Measurements from ENCODE around the gene BEX3. TPM values are rescaled to one million over a fixed set of nuclear protein-coding genes. Genes with fewer than 3 reads are reported as not detected.

BEX3 gene
- total and polyA plus RNA-seq, 2 experiments from 2014 or later, result 427 to 714 TPM

DNA sequence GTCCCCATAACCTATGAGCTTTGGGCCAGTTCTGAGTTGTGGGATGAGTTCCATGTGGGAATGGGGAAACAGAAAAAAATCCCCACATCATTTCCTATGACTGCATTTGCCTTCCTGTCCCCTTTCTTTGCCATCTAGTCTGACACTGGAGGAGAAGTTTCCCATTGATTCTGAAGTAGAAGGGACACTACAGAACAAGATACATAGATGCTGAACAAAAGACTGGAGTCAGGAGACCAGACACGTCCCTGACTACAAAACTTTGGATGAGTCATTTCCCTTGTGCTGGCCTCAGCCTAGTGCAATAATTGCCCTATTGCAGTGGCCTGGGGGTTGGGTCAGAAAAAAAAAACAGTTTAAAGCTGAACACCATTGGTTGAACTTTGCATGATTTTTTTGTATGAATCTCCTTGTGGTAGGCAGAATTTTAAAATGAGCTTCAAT, 22.1 kb downstream of the BEX3 start:
- Mint-ChIP-seq H3K27me3 (ENCODE audit: insufficient read depth, low read depth, poor library complexity) (peaks cover 3% of the 10 kb centered on the region), H3K4me3 (no peak overlapping the region), H3K9me3 (no peaks in the 10 kb centered on the region), H3K4me1 (no peaks in the 10 kb centered on the region), H3K27ac (no peak overlapping the region), H3K36me3 (ENCODE audit: low read depth) (no peaks in the 10 kb centered on the region)
- Histone ChIP-seq H3F3A (replicated peaks; ENCODE audit: low read depth) (no peaks in the 10 kb centered on the region), H3K27me3 (ENCODE audit: insufficient read depth) (peaks cover 26% of the 10 kb centered on the region; the same call in 1 of the 2 replicates), H2AFZ (no peak overlapping the region), H4K20me1 (replicated peaks; ENCODE audit: insufficient read depth) (no peaks in the 10 kb centered on the region), H3K27ac (ENCODE audit: low read depth) (no peak overlapping the region), H3K36me3 (ENCODE audit: insufficient read depth) (no peaks in the 10 kb centered on the region), H3K4me1 (ENCODE audit: insufficient read depth) (no peaks in the 10 kb centered on the region), H3K4me3 (no peak overlapping the region), H3K4me2 (no peak overlapping the region), H3K9me2 (ENCODE audit: insufficient read depth) (no peaks in the 10 kb centered on the region), H3K79me2 (replicated peaks; ENCODE audit: insufficient read depth) (no peaks in the 10 kb centered on the region)
- ATAC-seq (no peak), DNase-seq (ENCODE audit: low spot score) (no peak)
- TF ChIP-seq JUNB (IDR thresholded peaks at IDR 0.05; ENCODE audit: unreplicated experiment) (no peak), CREB1 (CRISPR knock-in tag; IDR thresholded peaks at IDR 0.05; ENCODE audit: low read depth) (no peak), ZNF114 (CRISPR knock-in tag; IDR thresholded peaks at IDR 0.05) (no peak), EZH2 (IDR thresholded peaks at IDR 0.05; ENCODE audit: low read depth, unreplicated experiment) (no peak), ZNF331 (CRISPR knock-in tag; IDR thresholded peaks at IDR 0.05; ENCODE audit: low read depth) (no peak), EZH2phosphoT487 (IDR thresholded peaks at IDR 0.05; ENCODE audit: unreplicated experiment) (no peak), NANOG (IDR thresholded peaks at IDR 0.05; ENCODE audit: borderline replicate concordance) (no peak), POLR2AphosphoS5 (IDR thresholded peaks at IDR 0.05; ENCODE audit: low read depth) (no peak), STAT1 (IDR thresholded peaks at IDR 0.05; ENCODE audit: unreplicated experiment) (no peak)
- TF ChIP-seq, protein P1, sequence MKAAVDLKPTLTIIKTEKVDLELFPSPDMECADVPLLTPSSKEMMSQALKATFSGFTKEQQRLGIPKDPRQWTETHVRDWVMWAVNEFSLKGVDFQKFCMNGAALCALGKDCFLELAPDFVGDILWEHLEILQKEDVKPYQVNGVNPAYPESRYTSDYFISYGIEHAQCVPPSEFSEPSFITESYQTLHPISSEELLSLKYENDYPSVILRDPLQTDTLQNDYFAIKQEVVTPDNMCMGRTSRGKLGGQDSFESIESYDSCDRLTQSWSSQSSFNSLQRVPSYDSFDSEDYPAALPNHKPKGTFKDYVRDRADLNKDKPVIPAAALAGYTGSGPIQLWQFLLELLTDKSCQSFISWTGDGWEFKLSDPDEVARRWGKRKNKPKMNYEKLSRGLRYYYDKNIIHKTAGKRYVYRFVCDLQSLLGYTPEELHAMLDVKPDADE (IDR thresholded peaks at IDR 0.05), result no peak
- TF ChIP-seq, protein P2, sequence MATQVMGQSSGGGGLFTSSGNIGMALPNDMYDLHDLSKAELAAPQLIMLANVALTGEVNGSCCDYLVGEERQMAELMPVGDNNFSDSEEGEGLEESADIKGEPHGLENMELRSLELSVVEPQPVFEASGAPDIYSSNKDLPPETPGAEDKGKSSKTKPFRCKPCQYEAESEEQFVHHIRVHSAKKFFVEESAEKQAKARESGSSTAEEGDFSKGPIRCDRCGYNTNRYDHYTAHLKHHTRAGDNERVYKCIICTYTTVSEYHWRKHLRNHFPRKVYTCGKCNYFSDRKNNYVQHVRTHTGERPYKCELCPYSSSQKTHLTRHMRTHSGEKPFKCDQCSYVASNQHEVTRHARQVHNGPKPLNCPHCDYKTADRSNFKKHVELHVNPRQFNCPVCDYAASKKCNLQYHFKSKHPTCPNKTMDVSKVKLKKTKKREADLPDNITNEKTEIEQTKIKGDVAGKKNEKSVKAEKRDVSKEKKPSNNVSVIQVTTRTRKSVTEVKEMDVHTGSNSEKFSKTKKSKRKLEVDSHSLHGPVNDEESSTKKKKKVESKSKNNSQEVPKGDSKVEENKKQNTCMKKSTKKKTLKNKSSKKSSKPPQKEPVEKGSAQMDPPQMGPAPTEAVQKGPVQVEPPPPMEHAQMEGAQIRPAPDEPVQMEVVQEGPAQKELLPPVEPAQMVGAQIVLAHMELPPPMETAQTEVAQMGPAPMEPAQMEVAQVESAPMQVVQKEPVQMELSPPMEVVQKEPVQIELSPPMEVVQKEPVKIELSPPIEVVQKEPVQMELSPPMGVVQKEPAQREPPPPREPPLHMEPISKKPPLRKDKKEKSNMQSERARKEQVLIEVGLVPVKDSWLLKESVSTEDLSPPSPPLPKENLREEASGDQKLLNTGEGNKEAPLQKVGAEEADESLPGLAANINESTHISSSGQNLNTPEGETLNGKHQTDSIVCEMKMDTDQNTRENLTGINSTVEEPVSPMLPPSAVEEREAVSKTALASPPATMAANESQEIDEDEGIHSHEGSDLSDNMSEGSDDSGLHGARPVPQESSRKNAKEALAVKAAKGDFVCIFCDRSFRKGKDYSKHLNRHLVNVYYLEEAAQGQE (IDR thresholded peaks at IDR 0.05; ENCODE audit: unreplicated experiment), result no peak
- TF ChIP-seq, protein P3, sequence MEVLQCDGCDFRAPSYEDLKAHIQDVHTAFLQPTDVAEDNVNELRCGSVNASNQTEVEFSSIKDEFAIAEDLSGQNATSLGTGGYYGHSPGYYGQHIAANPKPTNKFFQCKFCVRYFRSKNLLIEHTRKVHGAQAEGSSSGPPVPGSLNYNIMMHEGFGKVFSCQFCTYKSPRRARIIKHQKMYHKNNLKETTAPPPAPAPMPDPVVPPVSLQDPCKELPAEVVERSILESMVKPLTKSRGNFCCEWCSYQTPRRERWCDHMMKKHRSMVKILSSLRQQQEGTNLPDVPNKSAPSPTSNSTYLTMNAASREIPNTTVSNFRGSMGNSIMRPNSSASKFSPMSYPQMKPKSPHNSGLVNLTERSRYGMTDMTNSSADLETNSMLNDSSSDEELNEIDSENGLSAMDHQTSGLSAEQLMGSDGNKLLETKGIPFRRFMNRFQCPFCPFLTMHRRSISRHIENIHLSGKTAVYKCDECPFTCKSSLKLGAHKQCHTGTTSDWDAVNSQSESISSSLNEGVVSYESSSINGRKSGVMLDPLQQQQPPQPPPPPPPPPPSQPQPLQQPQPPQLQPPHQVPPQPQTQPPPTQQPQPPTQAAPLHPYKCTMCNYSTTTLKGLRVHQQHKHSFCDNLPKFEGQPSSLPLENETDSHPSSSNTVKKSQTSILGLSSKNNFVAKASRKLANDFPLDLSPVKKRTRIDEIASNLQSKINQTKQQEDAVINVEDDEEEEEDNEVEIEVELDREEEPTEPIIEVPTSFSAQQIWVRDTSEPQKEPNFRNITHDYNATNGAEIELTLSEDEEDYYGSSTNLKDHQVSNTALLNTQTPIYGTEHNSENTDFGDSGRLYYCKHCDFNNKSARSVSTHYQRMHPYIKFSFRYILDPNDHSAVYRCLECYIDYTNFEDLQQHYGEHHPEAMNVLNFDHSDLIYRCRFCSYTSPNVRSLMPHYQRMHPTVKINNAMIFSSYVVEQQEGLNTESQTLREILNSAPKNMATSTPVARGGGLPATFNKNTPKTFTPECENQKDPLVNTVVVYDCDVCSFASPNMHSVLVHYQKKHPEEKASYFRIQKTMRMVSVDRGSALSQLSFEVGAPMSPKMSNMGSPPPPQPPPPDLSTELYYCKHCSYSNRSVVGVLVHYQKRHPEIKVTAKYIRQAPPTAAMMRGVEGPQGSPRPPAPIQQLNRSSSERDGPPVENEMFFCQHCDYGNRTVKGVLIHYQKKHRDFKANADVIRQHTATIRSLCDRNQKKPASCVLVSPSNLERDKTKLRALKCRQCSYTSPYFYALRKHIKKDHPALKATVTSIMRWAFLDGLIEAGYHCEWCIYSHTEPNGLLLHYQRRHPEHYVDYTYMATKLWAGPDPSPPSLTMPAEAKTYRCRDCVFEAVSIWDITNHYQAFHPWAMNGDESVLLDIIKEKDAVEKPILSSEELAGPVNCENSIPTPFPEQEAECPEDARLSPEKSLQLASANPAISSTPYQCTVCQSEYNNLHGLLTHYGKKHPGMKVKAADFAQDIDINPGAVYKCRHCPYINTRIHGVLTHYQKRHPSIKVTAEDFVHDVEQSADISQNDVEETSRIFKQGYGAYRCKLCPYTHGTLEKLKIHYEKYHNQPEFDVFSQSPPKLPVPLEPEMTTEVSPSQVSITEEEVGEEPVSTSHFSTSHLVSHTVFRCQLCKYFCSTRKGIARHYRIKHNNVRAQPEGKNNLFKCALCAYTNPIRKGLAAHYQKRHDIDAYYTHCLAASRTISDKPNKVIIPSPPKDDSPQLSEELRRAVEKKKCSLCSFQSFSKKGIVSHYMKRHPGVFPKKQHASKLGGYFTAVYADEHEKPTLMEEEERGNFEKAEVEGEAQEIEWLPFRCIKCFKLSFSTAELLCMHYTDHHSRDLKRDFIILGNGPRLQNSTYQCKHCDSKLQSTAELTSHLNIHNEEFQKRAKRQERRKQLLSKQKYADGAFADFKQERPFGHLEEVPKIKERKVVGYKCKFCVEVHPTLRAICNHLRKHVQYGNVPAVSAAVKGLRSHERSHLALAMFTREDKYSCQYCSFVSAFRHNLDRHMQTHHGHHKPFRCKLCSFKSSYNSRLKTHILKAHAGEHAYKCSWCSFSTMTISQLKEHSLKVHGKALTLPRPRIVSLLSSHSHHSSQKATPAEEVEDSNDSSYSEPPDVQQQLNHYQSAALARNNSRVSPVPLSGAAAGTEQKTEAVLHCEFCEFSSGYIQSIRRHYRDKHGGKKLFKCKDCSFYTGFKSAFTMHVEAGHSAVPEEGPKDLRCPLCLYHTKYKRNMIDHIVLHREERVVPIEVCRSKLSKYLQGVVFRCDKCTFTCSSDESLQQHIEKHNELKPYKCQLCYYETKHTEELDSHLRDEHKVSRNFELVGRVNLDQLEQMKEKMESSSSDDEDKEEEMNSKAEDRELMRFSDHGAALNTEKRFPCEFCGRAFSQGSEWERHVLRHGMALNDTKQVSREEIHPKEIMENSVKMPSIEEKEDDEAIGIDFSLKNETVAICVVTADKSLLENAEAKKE (CRISPR knock-in tag; IDR thresholded peaks at IDR 0.05), result no peak
- TF ChIP-seq, protein P4, sequence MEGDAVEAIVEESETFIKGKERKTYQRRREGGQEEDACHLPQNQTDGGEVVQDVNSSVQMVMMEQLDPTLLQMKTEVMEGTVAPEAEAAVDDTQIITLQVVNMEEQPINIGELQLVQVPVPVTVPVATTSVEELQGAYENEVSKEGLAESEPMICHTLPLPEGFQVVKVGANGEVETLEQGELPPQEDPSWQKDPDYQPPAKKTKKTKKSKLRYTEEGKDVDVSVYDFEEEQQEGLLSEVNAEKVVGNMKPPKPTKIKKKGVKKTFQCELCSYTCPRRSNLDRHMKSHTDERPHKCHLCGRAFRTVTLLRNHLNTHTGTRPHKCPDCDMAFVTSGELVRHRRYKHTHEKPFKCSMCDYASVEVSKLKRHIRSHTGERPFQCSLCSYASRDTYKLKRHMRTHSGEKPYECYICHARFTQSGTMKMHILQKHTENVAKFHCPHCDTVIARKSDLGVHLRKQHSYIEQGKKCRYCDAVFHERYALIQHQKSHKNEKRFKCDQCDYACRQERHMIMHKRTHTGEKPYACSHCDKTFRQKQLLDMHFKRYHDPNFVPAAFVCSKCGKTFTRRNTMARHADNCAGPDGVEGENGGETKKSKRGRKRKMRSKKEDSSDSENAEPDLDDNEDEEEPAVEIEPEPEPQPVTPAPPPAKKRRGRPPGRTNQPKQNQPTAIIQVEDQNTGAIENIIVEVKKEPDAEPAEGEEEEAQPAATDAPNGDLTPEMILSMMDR (conservative IDR thresholded peaks at IDR 0.05; ENCODE audit: low read depth in 2 of 2), result no peak

Measured in GM23338 (cell line).